Activated naive CD4-positive, alpha-beta T cell treated with anti-CD3 and anti-CD28 coated beads, Interleukin-2, amount 50 U/mL, for 24 hours (primary cell): ENCODE results near the gene FHIT.

Experiments used
- H3K27ac Mint-ChIP-seq: one replicate; pipeline ENCODE4 v1.8.0; 2021; ENCODE audit warnings: mild to moderate bottlenecking, mixed read lengths
- H3K27me3 Mint-ChIP-seq: one replicate; pipeline ENCODE4 v1.8.0; 2021; ENCODE audit warnings: mixed read lengths
- H3K36me3 Mint-ChIP-seq: one replicate; pipeline ENCODE4 v1.8.0; 2021; ENCODE audit warnings: mixed read lengths
- H3K4me1 Mint-ChIP-seq: one replicate; pipeline ENCODE4 v1.8.0; 2021; ENCODE audit warnings: mixed read lengths
- H3K4me3 Mint-ChIP-seq: one replicate; pipeline ENCODE4 v1.8.0; 2021; ENCODE audit warnings: mild to moderate bottlenecking, mixed read lengths
- H3K9me3 Mint-ChIP-seq: one replicate; pipeline ENCODE4 v1.8.0; 2021; ENCODE audit warnings: mixed read lengths

Gene FHIT

DNA sequence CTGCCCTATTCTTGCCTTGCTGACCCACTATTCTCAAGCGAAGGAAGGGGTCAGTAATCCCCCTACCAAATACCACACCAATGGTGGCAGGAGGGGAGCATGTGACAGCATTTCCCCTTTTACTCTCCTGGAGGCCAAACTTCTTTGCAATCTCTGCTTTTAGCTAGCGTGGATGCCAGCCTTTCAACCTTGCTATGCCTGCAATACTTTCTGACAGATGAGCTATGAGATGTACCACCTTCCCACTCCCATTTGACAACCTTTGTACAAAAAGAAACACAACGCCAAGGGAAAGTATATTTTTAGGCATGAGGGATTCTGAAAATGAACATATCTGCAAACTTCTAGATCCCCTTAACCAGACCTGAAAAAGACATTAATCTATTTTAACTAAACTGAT, 302.1 kb downstream of the FHIT start:
- no peaks in the 10 kb centered on the region for H3K27me3 Mint-ChIP-seq
- H3K27ac Mint-ChIP-seq = no peak overlapping the region
- H3K9me3 Mint-ChIP-seq = no peaks in the 10 kb centered on the region
- peaks cover 6% of the 10 kb centered on the region for H3K4me1 Mint-ChIP-seq
- no peaks in the 10 kb centered on the region for H3K36me3 Mint-ChIP-seq
- H3K4me3 Mint-ChIP-seq = no peak overlapping the region

DNA sequence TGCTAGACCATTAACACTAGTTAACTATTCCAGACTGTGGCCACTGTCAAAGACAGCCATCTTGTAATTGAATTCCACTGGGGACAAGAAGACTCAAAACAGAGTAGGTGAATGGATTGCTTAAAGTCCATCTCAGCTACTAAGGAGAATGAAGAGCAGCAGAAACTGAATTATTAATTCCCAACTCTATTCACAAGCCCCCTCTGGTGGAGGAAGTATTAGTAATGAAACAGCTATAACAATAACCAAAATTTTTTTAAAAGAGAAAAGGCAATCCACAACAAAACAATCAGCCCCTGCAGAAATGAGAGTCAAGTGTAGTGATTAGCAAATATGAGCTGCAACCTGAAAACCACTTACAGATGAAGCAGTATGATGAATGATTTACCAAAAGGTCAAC, 302.8 kb downstream of the FHIT start:
- Mint-ChIP-seq H3K27me3 (no peaks in the 10 kb centered on the region), H3K27ac (no peak overlapping the region), H3K36me3 (no peaks in the 10 kb centered on the region), H3K4me1 (peaks cover 6% of the 10 kb centered on the region), H3K4me3 (no peak overlapping the region), H3K9me3 (no peaks in the 10 kb centered on the region)

DNA sequence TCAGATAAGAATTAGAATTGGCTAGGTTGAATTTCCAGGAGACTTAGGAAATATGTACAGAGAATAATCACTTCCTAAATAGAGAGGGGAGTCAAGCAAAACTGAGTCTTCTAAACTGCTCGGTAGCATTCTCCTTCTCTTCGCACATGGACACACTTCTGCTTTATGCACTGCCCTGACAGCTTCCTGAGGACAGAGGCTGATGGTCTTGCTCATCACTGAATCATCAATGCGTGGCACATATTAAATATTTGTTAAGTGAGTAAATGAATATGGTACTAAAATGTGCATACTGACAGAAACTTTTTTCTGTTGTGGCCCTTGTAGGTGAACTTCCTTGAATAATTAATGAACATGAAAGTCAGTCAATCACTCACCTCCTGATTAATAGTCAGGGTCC, 315.5 kb downstream of the FHIT start:
- H3K27ac Mint-ChIP-seq = no peak overlapping the region
- H3K4me1 Mint-ChIP-seq = no peaks in the 10 kb centered on the region
- H3K4me3 Mint-ChIP-seq = no peak overlapping the region
- H3K9me3 Mint-ChIP-seq = no peaks in the 10 kb centered on the region
- no peaks in the 10 kb centered on the region for H3K36me3 Mint-ChIP-seq
- H3K27me3 Mint-ChIP-seq = no peaks in the 10 kb centered on the region

DNA sequence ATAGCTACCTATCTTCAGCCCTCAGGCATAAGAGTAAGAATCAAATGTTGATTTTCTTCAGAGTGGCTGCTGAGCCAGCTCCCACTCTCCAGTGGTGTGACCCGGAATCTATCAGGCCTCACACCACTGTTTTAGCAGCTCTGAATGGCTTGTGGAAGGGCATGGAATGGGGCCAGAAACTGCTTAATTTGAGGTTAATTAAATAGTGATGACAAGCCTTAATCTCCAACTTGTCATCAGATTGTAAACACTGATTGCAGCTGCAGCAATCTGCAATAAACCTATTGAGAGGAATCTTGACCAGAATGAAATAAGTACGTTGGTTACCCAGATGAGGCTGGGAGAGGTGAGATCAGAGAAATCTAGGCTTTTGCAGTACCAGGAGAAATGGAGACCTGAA, 317.4 kb downstream of the FHIT start:
- H3K36me3 Mint-ChIP-seq = no peaks in the 10 kb centered on the region
- no peak overlapping the region for H3K4me3 Mint-ChIP-seq
- H3K27ac Mint-ChIP-seq = no peak overlapping the region
- no peaks in the 10 kb centered on the region for H3K27me3 Mint-ChIP-seq
- H3K9me3 Mint-ChIP-seq = no peaks in the 10 kb centered on the region
- H3K4me1 Mint-ChIP-seq = no peaks in the 10 kb centered on the region

DNA sequence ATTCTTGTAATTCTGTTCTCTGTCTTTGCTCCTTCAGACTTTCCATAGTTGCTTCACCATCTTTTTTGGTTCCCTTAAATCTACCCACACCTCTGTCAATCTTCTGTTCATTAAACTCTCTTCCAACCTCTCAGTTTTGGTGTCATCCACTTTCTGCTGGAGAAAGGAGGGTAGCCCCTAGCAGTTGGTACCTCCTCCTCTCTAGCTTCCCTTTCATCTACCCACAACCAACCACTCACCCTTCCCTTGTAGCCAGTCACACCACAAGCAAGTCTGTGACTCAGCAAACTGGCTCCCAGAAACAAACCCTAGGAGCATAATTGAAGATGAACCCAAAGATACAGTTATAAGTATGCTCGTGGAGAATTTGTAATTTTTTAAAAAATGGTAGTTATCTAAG, 318.6 kb downstream of the FHIT start:
- H3K36me3 Mint-ChIP-seq = no peaks in the 10 kb centered on the region
- H3K4me3 Mint-ChIP-seq = no peak overlapping the region
- no peak overlapping the region for H3K27ac Mint-ChIP-seq
- no peaks in the 10 kb centered on the region for H3K9me3 Mint-ChIP-seq
- H3K27me3 Mint-ChIP-seq = no peaks in the 10 kb centered on the region
- H3K4me1 Mint-ChIP-seq = no peaks in the 10 kb centered on the region

DNA sequence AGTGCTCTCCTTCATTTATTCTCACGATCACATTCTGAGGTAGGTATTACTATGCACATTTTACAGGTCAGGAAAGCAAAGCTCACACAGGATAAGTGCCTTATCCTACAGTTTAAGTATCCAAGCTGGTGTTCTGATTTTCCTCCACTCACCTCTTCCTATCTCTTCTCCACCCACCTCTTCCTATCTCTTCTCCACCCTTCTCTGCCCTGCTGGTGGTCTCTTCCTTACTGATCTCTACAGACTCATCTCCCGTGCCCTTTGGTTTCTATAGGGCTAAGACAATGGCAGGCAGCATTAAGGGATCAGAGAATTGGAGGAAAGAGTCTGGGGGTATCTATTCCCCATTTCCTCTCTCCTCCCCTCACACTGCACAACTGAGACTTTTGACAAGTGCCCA, 319.1 kb downstream of the FHIT start:
- Mint-ChIP-seq H3K36me3 (no peaks in the 10 kb centered on the region), H3K4me1 (no peaks in the 10 kb centered on the region), H3K4me3 (no peak overlapping the region), H3K9me3 (no peaks in the 10 kb centered on the region), H3K27me3 (no peaks in the 10 kb centered on the region), H3K27ac (no peak overlapping the region)

DNA sequence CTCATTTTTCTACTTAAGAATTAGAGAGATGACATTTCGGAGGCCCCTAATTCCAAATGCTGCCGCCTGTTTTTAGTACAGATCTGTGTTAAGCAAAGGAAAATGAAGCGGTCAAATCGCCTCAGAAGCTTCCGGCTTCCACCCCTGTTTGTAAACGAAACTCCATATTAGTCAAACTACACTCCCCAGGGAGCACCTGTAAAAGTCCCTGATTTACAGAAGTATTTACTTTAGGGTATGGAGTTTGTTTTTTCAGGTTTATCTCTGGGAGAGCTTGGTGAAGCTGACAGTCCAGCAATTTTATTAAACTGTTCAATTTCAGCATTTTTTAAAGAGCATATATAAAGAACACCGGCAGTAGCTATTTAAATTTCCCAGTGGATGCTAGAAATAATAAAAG, 319.8 kb downstream of the FHIT start:
- Mint-ChIP-seq H3K4me3 (no peak overlapping the region), H3K4me1 (no peaks in the 10 kb centered on the region), H3K9me3 (no peaks in the 10 kb centered on the region), H3K36me3 (peaks cover under 1% of the 10 kb centered on the region), H3K27me3 (no peaks in the 10 kb centered on the region), H3K27ac (no peak overlapping the region)

DNA sequence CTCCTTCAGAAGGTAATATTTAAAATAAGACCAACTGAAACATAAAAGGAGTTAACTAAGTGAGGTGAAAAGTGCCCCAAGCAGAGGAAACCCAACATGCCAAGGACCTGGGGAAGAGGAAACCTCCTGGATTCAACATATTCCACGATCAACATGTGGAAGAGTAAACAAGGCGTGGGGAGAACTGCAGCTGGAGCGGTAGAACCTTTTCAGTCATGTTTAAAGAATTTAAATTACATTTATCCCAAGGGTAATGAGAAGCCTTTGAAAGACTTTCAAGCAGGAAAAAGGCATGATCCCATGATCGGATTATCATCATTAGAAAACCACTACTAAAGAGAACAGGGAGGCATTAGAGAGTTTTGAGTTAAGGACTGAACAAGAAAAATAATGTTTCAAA, 330.7 kb downstream of the FHIT start:
- Mint-ChIP-seq H3K4me3 (no peak overlapping the region), H3K4me1 (no peaks in the 10 kb centered on the region), H3K27ac (no peak overlapping the region), H3K27me3 (no peaks in the 10 kb centered on the region), H3K36me3 (peaks cover 1% of the 10 kb centered on the region), H3K9me3 (peaks cover 5% of the 10 kb centered on the region)

DNA sequence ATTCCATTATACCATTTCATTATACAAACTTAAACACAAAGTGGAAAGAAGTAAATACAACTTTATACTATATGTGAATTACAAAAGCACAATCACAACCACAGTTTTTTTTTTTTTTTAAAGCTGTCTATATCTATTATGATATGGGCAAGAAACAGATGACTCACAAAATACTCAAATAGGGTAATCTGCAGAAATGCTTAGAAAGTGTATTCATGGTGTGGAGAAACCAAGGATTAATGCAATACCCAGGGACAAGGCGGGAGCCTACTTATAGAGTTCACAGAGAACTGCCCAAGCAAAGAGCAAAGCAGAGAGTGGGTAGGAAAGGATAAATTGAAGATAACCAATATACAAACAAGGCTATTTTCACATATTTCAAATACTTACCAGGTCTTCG, 332.0 kb downstream of the FHIT start:
- Mint-ChIP-seq H3K27ac (no peak overlapping the region), H3K9me3 (peaks cover 5% of the 10 kb centered on the region), H3K4me3 (no peak overlapping the region), H3K4me1 (no peaks in the 10 kb centered on the region), H3K27me3 (no peaks in the 10 kb centered on the region), H3K36me3 (peaks cover 1% of the 10 kb centered on the region)

DNA sequence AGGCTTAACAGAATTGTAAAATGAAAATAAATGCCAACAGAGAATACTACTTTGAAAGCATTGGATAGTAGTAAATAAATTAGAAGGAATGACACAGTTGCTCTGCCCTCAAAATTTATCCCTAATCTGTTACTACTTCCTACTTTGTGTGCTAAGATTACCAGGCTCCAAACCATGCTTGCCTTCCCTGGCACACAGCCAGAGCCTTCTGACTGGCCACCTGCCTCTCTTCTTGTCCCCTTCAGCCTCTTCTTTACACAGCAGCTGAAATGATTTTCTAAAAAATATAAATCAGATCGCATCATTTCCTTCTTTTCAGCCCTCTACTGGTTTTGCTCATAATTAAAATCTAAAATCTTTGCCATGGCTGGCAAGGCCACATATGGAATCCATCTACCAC, 334.1 kb downstream of the FHIT start:
- H3K4me3 Mint-ChIP-seq = no peak overlapping the region
- H3K4me1 Mint-ChIP-seq = no peaks in the 10 kb centered on the region
- peaks cover 5% of the 10 kb centered on the region for H3K9me3 Mint-ChIP-seq
- H3K27ac Mint-ChIP-seq = no peak overlapping the region
- H3K36me3 Mint-ChIP-seq = peaks cover 1% of the 10 kb centered on the region
- no peaks in the 10 kb centered on the region for H3K27me3 Mint-ChIP-seq

DNA sequence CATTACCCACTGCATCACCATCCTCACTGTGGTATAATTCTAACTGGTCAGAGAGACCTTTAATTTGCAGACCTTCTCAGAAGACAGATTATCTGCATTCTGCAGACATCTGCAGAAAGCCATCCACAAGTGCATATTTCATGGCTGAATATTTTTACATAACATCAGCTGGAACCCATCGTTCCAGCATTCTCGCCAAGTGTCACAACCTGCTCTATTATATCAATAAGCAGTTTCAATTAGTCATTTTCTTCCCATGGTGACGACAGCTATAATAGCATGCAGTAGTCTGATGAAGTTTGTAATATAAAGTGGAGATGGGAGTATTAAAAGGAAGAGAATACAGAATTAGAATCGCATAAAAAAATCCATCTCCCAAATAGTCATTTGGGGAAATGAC, 334.7 kb downstream of the FHIT start:
- H3K27ac Mint-ChIP-seq = no peak overlapping the region
- peaks cover 4% of the 10 kb centered on the region for H3K36me3 Mint-ChIP-seq
- no peak overlapping the region for H3K4me3 Mint-ChIP-seq
- no peaks in the 10 kb centered on the region for H3K4me1 Mint-ChIP-seq
- no peaks in the 10 kb centered on the region for H3K27me3 Mint-ChIP-seq
- H3K9me3 Mint-ChIP-seq = peaks cover 5% of the 10 kb centered on the region

DNA sequence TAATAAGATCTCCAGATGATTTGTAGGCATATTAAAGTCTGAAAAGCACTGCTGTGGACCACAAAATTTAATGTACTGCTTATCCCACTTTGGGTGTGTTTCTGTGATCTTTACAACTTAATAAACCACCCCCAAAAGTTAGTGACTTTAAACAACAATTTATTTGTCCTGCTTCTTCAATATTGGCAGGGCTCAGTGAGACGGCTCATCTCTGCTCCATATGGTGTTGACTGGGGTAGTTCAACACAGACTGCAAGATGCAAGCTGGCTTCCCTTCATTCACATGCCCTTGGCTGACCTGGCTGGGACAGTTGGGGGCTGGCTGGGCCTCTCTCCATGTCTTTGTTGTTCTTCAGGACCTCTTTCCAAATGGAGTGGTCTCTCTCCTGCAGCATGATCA, 337.8 kb downstream of the FHIT start:
- H3K9me3 Mint-ChIP-seq = peaks cover 4% of the 10 kb centered on the region
- no peaks in the 10 kb centered on the region for H3K4me1 Mint-ChIP-seq
- H3K27ac Mint-ChIP-seq = no peak overlapping the region
- no peaks in the 10 kb centered on the region for H3K27me3 Mint-ChIP-seq
- H3K36me3 Mint-ChIP-seq = peaks cover 3% of the 10 kb centered on the region
- H3K4me3 Mint-ChIP-seq = no peak overlapping the region

DNA sequence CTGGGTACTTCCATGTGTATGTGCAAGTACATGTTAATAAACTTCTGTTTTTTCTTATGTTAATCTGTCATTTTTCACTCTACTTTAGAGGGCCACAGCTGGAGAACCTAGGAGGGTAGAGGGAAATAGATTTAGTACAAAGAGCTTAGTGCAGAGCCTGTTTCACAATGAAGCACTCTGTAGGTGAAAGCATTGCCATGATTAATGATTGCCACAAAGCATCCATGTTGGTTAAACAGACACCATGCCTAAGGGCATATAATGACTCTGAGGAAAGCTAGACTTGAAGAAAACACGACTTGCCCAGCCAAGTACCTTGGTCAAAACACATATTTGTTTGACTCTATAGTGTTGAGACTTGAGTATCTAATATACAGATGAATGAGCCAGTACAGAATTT, 338.4 kb downstream of the FHIT start:
- Mint-ChIP-seq H3K27ac (no peak overlapping the region), H3K4me1 (no peaks in the 10 kb centered on the region), H3K4me3 (no peak overlapping the region), H3K9me3 (no peaks in the 10 kb centered on the region), H3K27me3 (no peaks in the 10 kb centered on the region), H3K36me3 (peaks cover 5% of the 10 kb centered on the region)

DNA sequence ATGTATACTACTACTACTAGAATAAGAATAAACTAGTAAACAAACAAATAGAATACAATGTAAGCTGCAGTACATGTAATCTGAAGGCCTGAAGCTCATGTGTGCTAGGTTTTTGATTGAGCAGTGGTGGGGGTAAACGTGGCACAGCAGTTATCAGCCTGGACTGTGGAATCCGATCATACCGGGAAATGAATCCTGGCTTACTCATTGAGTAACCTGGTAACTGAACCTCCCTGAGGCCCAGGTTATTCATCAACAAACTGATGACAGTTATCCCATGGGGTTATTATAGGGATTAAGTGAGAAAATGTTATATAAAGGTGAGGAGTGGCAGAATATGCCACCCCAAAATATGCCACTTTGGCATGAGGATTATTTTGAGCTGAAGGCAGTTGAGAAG, 339.1 kb downstream of the FHIT start:
- H3K9me3 Mint-ChIP-seq = no peaks in the 10 kb centered on the region
- H3K4me1 Mint-ChIP-seq = no peaks in the 10 kb centered on the region
- peaks cover 5% of the 10 kb centered on the region for H3K36me3 Mint-ChIP-seq
- H3K27me3 Mint-ChIP-seq = no peaks in the 10 kb centered on the region
- no peak overlapping the region for H3K4me3 Mint-ChIP-seq
- H3K27ac Mint-ChIP-seq = no peak overlapping the region

DNA sequence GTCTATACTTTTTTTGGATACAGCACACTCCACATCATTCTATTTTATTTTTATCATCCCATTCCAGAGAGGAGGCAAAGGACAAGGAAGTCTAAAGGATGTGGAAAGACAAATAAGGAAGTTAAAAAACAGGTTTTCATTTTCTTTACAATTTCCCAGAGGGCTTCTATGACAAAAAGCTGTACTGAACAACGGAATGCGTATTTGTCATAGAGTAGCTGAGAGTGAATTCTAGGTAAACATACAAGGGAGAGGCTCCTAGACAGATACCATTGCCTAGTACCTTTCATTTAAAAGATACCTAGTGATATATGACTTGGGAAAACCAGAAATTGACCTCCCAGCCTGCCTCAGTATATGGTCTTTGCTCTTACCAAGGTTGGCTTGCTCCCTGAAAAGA, 341.7 kb downstream of the FHIT start:
- Mint-ChIP-seq H3K9me3 (no peaks in the 10 kb centered on the region), H3K36me3 (peaks cover 5% of the 10 kb centered on the region), H3K27me3 (no peaks in the 10 kb centered on the region), H3K27ac (no peak overlapping the region), H3K4me3 (no peak overlapping the region), H3K4me1 (no peaks in the 10 kb centered on the region)

DNA sequence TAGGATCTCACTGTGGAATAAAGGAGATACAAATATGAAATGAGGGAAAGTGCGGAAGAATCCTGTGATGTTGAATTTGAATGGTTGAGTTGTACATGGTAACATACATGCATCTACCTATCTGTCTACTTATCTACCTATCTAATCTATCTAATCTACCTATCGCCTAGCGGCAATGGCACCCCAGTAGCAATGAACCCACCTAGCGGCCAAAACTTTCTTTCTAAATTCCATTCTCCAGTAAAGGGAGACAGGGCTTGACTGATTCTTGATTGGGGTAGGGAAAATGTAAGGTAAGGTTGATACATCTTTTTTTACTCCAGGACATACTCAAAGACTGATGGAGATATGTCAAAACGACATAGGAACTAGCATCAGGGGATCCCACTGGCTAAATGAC, 345.0 kb downstream of the FHIT start:
- Mint-ChIP-seq H3K4me1 (no peaks in the 10 kb centered on the region), H3K27ac (no peak overlapping the region), H3K36me3 (peaks cover 4% of the 10 kb centered on the region), H3K9me3 (no peaks in the 10 kb centered on the region), H3K4me3 (no peak overlapping the region), H3K27me3 (no peaks in the 10 kb centered on the region)

DNA sequence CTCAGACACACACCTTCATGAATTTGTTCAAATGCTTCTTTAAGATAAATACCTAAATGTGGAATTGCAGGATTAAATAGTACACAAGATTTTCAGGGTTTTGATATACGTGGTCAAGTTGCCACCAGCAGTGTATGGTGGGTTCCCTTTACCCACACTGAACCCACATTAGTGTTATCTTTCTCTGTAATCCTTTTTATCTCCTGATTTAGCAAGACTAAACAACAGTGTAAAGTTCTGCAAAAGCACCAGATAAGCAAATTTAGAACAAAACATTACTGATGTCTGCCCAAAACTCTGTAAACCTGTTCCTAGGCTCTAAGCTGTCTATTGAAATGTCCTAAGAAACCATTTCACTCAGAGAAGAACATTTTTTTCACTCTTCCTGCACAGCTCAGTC, 352.9 kb downstream of the FHIT start:
- H3K4me1 Mint-ChIP-seq = peaks cover 11% of the 10 kb centered on the region
- H3K4me3 Mint-ChIP-seq = no peak overlapping the region
- H3K27ac Mint-ChIP-seq = no peak overlapping the region
- H3K9me3 Mint-ChIP-seq = no peaks in the 10 kb centered on the region
- no peaks in the 10 kb centered on the region for H3K27me3 Mint-ChIP-seq
- no peaks in the 10 kb centered on the region for H3K36me3 Mint-ChIP-seq

DNA sequence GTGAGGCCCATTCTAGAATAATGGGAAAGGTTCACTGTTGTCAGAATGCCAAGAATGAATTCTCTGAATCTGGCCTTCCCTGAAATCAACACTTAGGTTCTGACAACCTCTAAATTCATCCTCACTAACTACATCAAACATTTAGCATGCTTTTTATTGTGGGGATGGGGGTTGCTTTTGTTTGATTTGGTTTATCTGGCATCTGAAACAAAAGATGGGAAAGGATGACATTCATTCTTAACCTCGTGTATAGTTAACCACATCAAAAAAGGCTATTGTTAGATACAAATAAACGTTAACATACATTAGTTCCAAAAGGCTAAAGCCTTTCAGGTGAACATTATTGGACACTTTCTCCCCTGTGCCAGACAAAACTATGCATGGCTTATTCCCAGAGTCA, 357.3 kb downstream of the FHIT start:
- H3K27me3 Mint-ChIP-seq = no peaks in the 10 kb centered on the region
- no peak overlapping the region for H3K4me3 Mint-ChIP-seq
- H3K9me3 Mint-ChIP-seq = no peaks in the 10 kb centered on the region
- no peak overlapping the region for H3K27ac Mint-ChIP-seq
- no peaks in the 10 kb centered on the region for H3K36me3 Mint-ChIP-seq
- H3K4me1 Mint-ChIP-seq = peaks cover 11% of the 10 kb centered on the region
